GM12878 (cell line): ENCODE results near the gene BDH2.

Experiments
- BCL11A ChIP-seq: IDR thresholded peaks from 2 replicates; pipeline ENCODE4 v1.6.1; 2011; ENCODE audit warnings: low read depth, low read length
- BRCA1 ChIP-seq: IDR thresholded peaks from 2 replicates; pipeline ENCODE4 v1.6.1; 2011; ENCODE audit warnings: low read depth, low read length, improper control_type of control experiment
- CHD1 ChIP-seq: IDR thresholded peaks from 2 replicates; pipeline ENCODE4 v1.6.1; 2012; ENCODE audit warnings: low read depth, low read length, improper control_type of control experiment
- CHD2 ChIP-seq: IDR thresholded peaks from 2 replicates; pipeline ENCODE4 v1.6.1; 2011; ENCODE audit warnings: low read depth, low read length, improper control_type of control experiment, borderline replicate concordance
- HDGF ChIP-seq: fragments of 450-650 bp; IDR thresholded peaks from 2 replicates; pipeline ENCODE4 v1.6.1; 2016; ENCODE audit warnings: antibody characterized with exemption
- NFXL1 ChIP-seq: fragments of 450-650 bp; IDR thresholded peaks from 2 replicates; pipeline ENCODE4 v1.6.1; 2017; ENCODE audit warnings: antibody characterized with exemption, mild to moderate bottlenecking, borderline replicate concordance
- NFYB ChIP-seq: IDR thresholded peaks from 2 replicates; pipeline ENCODE4 v1.6.1; 2011; ENCODE audit warnings: low read depth, mild to moderate bottlenecking, low read length, improper control_type of control experiment, moderate library complexity; ENCODE audit not compliant: insufficient read depth
- SREBF1 ChIP-seq: IDR thresholded peaks from 2 replicates; pipeline ENCODE4 v1.6.1; 2012; ENCODE audit warnings: mild to moderate bottlenecking, low read length
- YY1 ChIP-seq: IDR thresholded peaks from 2 replicates; pipeline ENCODE4 v1.6.1; 2011; ENCODE audit warnings: low read depth, mild to moderate bottlenecking, low read length
- TF ChIP-seq, protein P1 (sequence below), 3 experiments: IDR thresholded peaks in 2 of 3; conservative IDR thresholded peaks in 1 of 3; 2 replicates each; pipeline ENCODE4 v1.5.1; 2011; ENCODE audit warnings: low read depth in 3 of 3, low read length in 3 of 3, mild to moderate bottlenecking in 3 of 3, control low read depth in 2 of 3, moderate library complexity in 2 of 3, inconsistent platforms in 1 of 3, mixed read lengths in 1 of 3; ENCODE audit not compliant: control insufficient read depth in 2 of 3, insufficient read depth in 1 of 3; ENCODE audit errors: extremely low read depth in 1 of 3

DNA sequence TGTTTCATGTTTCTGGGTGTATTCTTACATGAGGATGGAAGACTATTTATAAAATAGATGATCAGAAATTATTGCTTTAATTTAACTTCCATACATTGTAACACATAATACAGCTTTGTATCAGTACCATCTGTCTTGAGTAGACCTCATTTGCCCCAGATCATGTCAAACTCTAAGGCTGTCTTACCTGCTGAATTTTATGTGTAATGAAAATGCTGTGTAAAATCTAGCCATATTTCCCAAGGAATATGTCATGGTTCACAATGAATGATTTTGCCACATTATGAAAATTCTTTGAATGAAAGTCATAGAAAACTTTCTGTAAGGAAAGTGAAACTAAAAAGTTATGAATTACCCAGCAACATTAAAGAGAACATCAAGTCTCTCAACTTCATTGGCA is 7.4 kb downstream of the BDH2 start:
- TF ChIP-seq BCL11A: no peak
- TF ChIP-seq, protein P1, sequence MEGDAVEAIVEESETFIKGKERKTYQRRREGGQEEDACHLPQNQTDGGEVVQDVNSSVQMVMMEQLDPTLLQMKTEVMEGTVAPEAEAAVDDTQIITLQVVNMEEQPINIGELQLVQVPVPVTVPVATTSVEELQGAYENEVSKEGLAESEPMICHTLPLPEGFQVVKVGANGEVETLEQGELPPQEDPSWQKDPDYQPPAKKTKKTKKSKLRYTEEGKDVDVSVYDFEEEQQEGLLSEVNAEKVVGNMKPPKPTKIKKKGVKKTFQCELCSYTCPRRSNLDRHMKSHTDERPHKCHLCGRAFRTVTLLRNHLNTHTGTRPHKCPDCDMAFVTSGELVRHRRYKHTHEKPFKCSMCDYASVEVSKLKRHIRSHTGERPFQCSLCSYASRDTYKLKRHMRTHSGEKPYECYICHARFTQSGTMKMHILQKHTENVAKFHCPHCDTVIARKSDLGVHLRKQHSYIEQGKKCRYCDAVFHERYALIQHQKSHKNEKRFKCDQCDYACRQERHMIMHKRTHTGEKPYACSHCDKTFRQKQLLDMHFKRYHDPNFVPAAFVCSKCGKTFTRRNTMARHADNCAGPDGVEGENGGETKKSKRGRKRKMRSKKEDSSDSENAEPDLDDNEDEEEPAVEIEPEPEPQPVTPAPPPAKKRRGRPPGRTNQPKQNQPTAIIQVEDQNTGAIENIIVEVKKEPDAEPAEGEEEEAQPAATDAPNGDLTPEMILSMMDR (IDR thresholded peaks at IDR 0.05 in 2 of 3, conservative IDR thresholded peaks at IDR 0.05 in 1 of 3; ENCODE audit: control insufficient read depth in 2 of 3, extremely low read depth in 1 of 3, insufficient read depth in 1 of 3, low read depth in 3 of 3, low read length in 3 of 3): no peak
- TF ChIP-seq BRCA1: no peak
- TF ChIP-seq CHD2: no peak
- TF ChIP-seq HDGF: no peak
- no peak for TF ChIP-seq NFYB
- TF ChIP-seq CHD1: no peak
- no peak for TF ChIP-seq NFXL1
- TF ChIP-seq SREBF1: no peak
- no peak for TF ChIP-seq YY1
